NCI-H1417 (cell line): ENCODE measurements around the gene TRIP13.
"Not testable (repeated sequence)": the region's sequence is repeated elsewhere in the genome, so short reads cannot be mapped to it uniquely, and the experiment has no call there.

Source experiments
- DNase-seq, 3 experiments: peaks; one replicate each; lab custom pipeline; 2025; lab: John Stamatoyannopoulos, UW

TRIP13 gene, protein sequence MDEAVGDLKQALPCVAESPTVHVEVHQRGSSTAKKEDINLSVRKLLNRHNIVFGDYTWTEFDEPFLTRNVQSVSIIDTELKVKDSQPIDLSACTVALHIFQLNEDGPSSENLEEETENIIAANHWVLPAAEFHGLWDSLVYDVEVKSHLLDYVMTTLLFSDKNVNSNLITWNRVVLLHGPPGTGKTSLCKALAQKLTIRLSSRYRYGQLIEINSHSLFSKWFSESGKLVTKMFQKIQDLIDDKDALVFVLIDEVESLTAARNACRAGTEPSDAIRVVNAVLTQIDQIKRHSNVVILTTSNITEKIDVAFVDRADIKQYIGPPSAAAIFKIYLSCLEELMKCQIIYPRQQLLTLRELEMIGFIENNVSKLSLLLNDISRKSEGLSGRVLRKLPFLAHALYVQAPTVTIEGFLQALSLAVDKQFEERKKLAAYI

DNA sequence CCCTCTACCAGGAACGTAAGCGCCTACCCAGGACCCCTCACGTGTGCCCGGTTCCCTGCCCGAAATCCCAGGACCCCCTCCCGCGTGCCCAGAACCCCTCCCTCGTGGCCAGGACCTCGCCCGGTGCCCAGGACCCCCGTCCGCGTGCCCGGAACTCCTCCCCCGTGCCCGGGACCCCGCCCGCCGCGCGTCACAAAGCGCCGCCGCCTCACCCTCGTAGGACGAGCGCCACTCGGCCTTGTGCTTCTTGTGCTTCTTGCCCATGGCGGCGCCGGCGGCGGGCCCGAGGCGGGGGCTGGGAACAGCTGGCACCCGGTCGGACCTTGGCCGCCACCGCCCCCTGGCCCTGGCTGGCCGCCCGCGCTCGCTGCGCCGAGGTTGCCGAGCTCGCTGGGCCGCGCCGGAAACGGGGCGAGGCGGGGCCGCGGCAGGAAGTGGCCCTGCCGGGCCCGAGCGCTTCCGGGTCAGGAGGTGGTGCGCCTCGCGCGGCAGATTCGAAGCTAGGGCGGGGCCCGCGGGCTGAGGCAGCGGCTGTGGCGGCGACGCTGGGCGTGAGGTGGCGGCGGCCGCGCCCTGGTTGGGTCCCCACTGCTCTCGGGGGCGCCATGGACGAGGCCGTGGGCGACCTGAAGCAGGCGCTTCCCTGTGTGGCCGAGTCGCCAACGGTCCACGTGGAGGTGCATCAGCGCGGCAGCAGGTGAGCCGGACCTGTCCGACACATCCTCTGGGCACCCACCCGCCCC is at the start of gene TRIP13, which contains the start of gene BRD9:
Gene TRIP13, plus strand, starts transcription at position 491 of the 743 bp plus-strand sequence. Its CDS starts 115 bp downstream, at position 606.
Gene BRD9, minus strand, starts transcription at position 408 of the 743 bp plus-strand sequence. Its CDS starts 144 bp downstream, at position 264.
- peak; percentile 83 to 91 (median 90) for DNase-seq

DNA sequence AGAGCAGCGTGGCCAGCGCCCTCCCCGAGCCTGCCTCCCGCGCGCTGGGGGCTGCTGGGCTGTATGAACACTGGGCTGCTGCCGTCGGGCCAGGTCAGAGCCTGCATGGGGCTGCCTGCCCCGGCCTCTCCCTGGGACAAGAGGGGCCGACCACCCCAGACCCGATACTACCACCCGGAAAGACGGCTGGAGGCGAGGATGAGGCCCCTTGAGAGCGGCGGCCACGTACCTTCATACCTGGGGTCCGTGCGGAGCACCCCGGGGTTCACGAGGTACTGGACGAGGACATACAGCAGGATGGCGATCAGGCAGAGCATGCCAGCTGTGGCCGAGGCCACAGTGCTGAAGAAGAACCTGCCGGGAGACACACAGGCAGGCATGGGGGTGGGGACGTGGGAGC is 49.3 kb upstream of the TRIP13 start:
- DNase-seq: not testable (repeated sequence)

DNA sequence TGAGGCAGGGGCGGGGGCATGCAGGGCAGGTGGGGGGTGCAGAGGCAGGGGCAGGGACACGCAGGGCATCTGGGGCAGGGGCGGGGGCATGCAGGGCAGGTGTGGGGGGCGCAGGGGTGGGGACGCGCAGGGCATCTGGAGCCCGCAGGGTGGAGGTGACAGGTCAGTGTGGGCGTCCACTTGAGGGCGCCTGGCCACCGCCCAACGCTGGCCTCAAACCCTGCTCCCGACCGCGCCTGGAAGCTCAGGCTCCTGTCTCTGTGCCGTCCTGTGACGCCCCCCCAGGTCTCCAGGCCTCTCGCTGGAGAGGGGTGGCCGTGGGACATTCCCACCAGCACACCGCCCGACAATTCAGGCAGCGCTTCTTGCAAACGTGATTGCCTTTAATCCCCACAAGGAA is 48.8 kb upstream of the TRIP13 start:
- peak in 1 of 3 experiments; percentile 30 for DNase-seq

DNA sequence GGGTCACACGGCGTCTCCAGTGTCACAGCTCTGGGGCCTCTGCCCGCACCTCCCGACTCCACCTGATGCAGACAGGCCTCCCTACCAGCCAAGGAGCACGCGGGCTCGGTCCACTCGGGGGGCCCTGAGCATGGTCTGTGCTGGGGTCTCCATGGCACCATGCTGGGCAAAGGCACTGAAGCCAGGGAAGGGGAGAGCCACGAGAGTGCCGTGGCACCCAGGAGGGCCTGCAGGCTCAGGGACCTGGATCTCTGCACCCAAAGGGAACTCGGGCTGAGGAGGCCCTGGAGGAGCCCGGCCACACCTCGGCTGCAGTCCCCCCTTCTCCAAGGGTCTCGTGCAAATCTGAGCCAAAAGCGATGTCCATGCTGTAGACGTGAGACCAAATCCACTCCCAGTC is 48.3 kb upstream of the TRIP13 start:
- not testable (repeated sequence) for DNase-seq

DNA sequence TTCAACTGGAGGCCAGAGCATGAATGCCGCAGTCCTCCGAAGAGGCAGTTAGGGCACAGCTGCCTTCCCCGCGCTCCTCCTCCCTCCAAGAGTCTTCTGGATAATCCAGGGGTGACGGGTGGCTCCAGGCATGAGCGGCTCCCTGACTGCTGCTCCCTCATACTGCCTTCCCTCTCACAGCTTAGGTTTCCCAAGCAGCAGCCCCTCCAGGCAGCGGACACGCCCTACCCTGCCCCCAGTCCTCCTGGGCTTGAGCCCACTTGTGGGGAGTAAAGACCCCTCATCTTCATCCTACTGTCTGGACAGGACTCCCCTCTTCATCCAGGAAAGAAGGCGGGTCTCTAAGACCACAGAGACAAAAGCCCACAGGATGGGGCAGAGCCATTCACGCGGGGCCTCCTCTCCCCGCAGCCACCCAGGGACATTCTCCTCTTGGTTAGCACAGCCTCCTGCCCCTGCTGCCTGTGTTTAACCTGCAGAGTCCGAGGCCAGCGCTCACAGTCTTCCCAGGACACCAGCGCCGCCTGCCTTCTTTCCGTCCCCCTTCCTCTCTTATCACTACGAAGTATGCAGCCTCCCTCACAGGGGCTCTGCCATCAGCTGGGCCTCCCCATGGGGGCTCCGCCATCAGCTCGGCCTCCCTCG is 47.5 kb upstream of the TRIP13 start:
- not testable (repeated sequence) for DNase-seq

DNA sequence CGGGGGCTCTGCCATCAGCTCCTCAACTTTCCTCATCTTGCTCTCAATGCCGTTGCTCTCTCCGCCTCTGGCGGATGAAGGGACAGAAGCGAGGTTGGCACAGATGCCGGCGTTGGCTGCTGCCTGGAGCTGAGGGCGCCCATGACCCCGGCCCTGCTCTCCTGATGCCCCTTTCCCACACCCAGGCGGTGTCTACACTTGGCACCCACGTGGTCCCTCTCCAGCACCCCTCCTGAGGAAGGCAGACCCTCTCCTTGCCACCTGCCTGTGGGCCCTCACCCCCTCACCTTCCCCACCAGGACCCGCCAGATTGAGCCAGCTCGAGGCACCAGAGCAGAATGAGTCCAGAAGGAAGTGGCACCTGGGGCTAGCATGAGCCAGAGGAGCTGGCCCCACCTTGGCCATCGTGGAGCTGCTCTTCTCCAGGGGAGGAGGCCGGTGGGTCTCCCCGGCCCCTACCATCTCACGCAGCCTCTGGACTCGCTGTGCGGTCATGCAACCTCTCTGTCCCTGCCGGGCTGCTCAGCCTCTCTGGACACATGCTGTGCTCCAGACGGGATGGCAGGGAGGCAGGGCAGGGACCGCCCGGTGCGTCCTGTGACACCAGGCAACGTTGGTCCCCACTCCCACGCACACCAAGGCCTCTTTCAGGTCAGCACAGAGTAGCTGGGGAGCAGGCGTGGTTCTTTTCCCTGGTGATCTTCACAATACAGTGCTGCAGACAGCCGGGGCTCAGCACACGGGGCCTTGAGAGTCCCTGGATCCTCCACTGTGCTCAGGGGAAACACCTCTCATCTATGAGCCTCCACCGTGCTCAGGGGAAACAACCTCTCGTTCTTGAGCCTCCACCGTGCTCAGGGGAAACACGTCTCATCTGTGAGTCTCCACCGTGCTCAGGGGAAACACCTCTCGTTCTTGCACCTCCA is 46.7 kb upstream of the TRIP13 start:
- not testable (repeated sequence) for DNase-seq

DNA sequence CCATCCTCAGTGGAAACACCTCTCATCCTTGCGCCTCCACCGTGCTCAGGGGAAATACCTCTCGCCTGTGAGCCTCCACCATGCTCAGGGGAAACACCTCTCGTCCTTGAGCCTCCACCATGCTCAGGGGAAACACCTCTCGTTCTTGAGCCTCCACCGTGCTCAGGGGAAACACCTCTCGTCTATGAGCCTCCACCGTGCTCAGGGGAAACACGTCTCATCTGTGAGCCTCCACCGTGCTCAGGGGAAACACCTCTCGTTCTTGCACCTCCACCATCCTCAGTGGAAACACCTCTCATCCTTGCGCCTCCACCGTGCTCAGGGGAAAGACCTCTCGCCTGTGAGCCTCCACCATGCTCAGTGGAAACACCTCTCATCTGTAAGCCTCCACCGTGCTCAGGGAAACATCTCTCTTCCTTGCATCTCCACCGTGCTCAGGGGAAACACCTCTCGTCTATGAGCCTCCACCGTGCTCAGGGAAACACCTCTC is 46.0 kb upstream of the TRIP13 start:
- not testable (repeated sequence) for DNase-seq

DNA sequence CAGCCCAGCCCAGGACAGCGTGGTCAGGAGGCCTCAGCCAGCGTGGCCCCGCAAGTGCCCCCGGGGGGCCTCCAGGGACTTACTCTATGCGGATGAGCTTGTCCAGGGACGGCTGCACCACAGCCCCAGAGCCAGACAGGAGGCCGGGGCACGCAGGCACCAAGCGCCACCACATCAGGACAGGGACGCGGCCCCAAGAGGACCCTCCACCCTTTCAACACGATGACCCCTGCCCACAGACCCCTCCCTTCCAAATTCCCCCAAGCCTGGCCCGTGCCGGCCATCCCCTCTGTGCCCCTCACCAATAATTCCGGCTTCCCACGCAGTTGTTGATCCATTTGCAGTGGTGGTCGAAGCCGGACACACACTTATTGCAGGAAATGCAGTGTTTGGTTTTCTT is 45.5 kb upstream of the TRIP13 start:
- DNase-seq: not testable (repeated sequence)

DNA sequence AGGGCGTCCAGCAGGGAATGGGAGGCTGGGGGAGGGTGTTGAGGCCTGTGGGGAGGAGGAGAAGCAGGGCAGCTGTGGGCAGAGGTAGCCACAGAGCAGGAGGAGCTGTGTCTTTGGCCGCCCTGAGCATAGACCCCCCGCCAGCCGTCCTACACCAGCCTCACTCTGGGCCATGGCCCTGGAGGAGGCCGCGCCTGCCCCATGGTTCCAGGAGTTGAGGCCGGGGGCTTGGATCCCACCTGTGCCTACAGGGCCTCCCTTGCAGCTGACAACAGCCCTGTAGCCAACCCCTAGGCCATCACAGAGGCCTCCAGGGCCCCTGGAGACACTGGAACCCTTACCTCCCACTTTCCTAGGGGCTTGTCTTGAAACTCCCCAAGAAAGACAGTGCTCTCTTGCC is 44.9 kb upstream of the TRIP13 start:
- DNase-seq: not testable (repeated sequence)

DNA sequence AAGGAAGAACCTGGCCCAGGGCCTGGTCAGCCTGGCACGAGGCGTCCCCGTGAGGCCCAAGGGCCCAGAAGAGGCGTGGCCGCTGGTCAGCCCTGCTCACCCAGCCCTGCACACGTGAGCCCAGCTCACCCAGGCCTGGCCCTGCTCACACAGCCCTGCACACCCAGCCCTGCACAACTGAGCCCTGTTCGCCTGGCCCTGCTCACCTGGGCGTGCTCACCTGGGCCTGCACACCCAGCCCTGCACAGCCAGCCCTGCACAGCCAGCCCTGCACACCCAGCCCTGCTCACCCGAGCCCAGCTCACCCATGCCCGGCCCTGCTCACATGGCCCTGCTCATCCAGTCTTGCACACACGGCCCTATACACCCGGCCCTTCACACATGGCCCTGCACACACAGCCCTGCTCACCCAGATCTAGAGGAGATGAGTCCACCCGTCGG is 44.0 kb upstream of the TRIP13 start:
- DNase-seq: no peak

DNA sequence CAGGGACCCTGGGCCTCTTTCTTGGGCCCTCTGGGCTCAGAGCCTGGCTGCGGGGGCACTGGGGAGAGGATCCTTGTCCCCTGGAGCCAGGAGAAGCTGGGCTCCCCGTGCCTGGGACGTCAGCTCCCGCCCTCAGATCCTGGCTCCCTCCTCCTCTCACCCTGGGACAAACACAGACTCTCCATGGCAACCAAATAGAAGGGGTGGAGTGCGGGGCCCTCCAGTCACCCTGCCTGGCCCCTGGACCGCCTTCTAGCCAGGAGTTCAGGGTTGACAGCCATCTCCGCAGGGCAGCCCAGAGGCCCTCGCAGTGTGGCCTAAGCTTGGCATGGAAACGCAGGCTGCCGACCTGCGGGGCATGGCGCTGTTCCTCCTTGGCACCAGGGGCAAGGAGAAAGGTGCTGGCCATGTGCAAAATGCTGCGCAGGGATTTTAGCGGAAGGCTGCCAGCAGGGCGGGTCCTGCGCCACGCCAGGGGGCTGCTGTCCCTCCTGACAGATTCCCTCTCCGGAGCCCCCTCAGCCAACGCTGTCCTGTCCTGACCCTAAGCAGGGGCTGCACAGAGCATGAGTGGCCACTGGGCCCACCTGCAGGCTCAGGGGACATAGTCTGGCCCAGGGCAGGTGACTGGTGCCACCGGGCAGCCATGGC is 42.9 kb upstream of the TRIP13 start:
- peak in 1 of 3 experiments; percentile 31 for DNase-seq

DNA sequence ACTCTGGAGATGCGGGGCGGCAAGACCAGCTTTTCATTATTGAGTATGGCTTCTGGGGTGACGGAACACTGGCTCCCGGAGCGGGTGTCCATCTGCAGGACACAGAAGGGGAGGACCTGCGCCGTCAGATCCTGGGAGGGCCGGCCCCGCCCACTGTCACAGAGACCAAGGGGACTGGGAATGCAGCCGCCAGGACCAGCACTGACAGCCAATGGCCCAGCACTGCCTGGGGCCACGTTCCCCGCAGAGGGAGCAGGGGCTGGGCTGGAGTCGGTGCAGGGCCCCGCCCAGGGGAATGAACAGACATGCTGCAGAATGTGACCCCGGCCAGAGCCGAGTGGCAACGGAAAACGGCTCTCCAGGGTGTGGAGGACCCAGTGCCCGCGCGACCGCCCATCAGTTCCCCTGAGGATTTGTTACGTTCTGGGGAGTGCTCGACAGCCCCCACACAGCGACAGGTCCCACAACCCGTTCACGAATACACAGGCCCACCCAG is 42.1 kb upstream of the TRIP13 start, which contains the start of gene ZDHHC11:
Gene ZDHHC11, minus strand, starts transcription at position 476 of the 496 bp plus-strand sequence. Its CDS starts 384 bp downstream, at position 92.
- DNase-seq: peak in 2 of 3 experiments; percentile 78 to 84

DNA sequence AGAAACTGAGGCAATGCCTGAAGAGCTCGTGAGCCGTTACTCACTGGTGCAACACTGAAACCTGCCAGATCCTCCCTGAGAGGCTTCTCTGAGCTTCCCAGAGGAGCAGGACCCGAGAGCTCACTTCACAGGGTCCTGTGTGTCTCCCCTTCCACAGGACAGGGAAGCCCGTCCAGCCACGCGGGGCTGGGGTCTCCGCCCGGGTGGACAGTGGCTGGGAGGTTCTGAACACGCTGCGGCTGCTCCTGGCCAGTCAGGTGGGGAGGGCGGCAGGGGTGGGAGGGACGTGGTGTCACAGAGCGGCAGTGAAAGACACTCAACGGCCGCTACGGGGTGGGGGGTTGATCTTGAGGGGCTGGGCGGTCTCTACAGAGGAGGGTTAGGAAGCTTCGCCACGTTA is 41.6 kb upstream of the TRIP13 start:
- DNase-seq: peak in 2 of 3 experiments; percentile 46 to 63

DNA sequence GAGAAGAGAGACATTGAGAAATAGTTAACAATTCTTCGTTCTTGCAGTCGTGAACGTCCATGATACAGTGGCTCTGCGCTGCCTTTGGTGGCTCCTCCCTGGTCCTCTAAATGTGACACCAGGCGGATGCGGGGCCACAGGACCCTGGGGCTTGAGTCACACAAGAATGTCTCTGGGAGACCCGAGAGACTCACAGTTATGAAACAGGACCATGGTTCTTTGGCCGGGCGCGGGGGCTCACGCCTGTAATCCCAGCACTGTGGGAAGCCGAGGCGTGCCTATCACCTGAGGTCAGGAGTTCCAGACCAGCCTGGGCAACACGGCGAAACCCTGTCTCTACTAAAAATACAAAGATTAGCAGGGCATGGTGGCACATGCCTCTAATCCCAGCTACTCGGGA is 41.1 kb upstream of the TRIP13 start:
- peak in 1 of 3 experiments; percentile 48 for DNase-seq

DNA sequence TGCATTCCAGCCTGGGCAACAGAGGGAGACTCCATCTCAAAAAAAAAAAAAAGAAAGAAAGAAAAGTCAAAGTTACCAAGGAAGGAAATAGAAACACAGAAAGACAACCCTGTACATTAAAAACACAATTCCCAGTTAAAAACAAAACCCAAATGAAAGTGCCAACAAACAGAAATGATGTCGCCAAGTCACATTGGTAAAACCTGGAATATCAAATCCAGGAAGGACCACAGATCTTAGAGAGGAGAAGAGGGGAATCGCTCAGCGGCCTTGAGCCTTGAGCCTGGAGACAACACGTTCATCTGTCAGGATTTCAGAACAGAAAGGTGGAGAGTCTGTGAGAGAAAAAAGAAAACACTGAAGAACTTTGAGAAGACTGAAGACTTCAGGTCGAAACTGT is 40.7 kb upstream of the TRIP13 start:
- DNase-seq: no peak

DNA sequence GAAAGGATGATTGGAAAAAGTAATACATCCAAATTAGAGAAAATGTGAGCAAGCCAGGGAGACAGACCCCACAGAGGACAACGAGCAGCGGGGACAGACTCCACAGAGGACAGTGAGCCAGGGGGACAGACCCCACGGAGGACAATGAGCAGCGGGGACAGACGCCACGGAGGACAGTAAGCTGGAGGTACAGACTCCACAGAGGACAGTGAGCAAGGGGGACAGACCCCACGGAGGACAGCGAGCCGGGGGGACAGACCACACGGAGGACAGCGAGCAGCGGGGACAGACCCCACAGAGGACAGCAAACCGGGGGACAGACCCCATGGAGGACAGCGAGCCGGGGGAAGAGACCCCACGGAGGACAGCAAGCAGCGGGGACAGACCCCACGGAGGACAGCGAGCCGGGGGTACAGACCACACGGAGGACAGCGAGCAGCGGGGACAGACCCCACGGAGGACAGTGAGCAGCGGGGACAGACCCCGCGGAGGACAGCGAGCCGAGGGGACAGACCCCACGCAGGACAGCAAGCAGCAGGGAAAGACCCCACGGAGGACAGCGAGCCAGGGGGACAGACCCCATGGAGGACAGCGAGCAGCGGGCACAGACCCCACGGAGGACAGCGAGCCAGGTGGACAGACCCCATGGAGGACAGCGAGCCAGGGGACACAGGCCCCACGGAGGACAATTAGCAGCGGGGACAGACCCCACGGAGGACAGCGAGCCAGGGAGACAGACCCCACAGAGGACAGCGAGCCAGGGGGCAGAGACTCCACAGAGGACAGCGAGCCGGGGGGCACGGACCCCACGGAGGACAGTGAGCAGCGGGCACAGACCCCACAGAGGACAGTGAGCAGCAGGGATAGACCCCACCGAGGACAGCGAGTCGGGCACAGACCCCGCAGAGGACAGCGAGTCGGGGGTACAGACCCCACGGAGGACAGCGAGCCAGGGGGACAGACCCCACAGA is 40.0 kb upstream of the TRIP13 start:
- DNase-seq: no peak

DNA sequence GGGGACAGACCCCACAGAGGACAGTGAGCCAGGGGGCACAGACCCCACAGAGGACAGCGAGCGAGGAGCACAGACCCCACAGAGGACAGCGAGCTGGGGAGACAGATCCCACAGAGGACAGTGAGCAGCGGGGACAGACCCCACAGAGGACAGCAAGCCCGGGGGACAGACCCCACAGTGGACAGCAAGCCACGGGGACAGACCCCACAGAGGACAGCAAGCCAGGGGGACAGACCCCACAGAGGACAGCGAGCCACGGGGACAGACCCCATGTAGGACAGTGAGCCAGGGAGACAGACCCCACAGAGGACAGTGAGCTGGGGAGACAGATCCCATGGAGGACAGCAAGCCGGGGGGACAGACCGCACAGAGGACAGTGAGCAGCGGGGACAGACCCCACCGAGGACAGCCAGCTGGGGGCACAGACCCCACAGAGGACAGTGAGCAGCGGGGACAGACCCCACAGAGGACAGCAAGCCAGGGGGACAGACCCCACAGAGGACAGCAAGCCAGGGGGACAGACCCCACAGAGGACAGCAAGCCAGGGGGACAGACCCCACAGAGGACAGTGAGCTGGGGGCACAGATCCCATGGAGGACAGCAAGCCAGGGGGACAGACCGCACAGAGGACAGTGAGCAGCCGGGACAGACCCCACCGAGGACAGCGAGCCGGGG is 39.1 kb upstream of the TRIP13 start:
- DNase-seq: not testable (repeated sequence)

DNA sequence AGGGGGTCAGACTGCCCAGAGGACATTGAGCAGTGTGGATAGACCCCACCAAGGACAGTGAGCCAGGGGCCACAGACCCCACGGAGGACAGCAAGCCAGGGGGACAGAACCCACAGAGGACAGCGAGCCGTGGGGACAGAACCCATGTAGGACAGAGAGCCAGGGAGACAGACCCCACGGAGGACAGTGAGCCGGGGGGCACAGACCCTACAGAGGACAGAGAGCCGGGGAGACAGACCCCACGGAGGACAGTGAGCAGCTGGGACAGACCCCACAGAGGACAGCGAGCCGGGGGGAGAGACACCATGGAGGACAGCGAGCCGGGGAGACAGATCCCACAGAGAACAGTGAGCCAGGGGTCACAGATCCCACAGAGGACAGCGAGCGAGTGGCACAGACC is 38.5 kb upstream of the TRIP13 start:
- no peak for DNase-seq
